ENCODE measurements around the gene LRPAP1. TPM values are rescaled to one million over a fixed set of nuclear protein-coding genes. Genes with fewer than 3 reads are reported as not detected.

The LRPAP1 gene
- total RNA-seq, 4 donors from 2014 or later = 82.6 to 116 (median 109) TPM

Other genes with a start within 250 kb of the LRPAP1 start
- 10 to 100 TPM; 24.3 to 36.5 (median 35.3) TPM for gene RGS12, start 239.4 kb downstream of the LRPAP1 start, total RNA-seq
- not detected for gene HGFAC, start 90.5 kb downstream of the LRPAP1 start, total RNA-seq
- gene DOK7, start 69.1 kb downstream of the LRPAP1 start, total RNA-seq = 1 to 10 TPM in 2 of 4 donors, under 1 TPM in 1, not detected in 1; 0.53 to 5.7 (median 4.1) TPM
- gene ADRA2C, start 234.0 kb upstream of the LRPAP1 start, total RNA-seq = 1 to 10 TPM in 3 of 4 donors, under 1 TPM in 1; 0.76 to 5.0 (median 2.9) TPM